Natural killer cell (primary cell): ENCODE results near the gene SYVN1. TPM values are rescaled to one million over a fixed set of nuclear protein-coding genes. Genes with fewer than 3 reads are reported as not detected.

Source experiments
- ATAC-seq, 3 donors: fragments of 150-1000 bp in 2 of 3; fragments of 200-7000 bp in 1 of 3; cut with Tn5 transposase; 1 replicate in 1 of 3; 2 replicates in 2 of 3; pipeline ENCODE4 v1.10.0; 2021; ENCODE audit warnings: mild to moderate bottlenecking in 2 of 3, moderate library complexity in 2 of 3
- DNase-seq, 2 donors: peaks; one replicate each; pipeline versions ENCODE4 v3.0.0 to v3.0.0-alpha.2; 2013 to 2021; ENCODE audit warnings: mixed read lengths in 1 of 2
- H3K27ac ChIP-seq: one replicate; pipeline ENCODE4 v1.5.1; 2013; ENCODE audit warnings: mild to moderate bottlenecking, low read length
- H3K27me3 ChIP-seq: one replicate; pipeline ENCODE4 v1.6.1; 2013; ENCODE audit warnings: low read length; ENCODE audit not compliant: control insufficient read depth, insufficient read depth
- H3K36me3 ChIP-seq: one replicate; pipeline ENCODE4 v1.6.1; 2013; ENCODE audit warnings: low read length; ENCODE audit not compliant: control insufficient read depth, insufficient read depth
- H3K4me1 ChIP-seq: one replicate; pipeline ENCODE4 v1.6.1; 2013; ENCODE audit warnings: low read length; ENCODE audit not compliant: control insufficient read depth, insufficient read depth
- H3K4me3 ChIP-seq: one replicate; pipeline ENCODE4 v1.5.1; 2013; ENCODE audit warnings: low read length
- H3K9me3 ChIP-seq: one replicate; pipeline ENCODE4 v1.6.1; 2013; ENCODE audit warnings: low read length; ENCODE audit not compliant: control insufficient read depth, insufficient read depth
- H3K27ac Mint-ChIP-seq, 2 donors: one replicate each; pipeline ENCODE4 v1.8.0; 2022; ENCODE audit warnings: mild to moderate bottlenecking in 2 of 2, mixed read lengths in 2 of 2, moderate library complexity in 1 of 2
- H3K27me3 Mint-ChIP-seq, 2 donors: one replicate each; pipeline ENCODE4 v1.8.0; 2022; ENCODE audit warnings: low read depth in 2 of 2, mixed read lengths in 2 of 2
- H3K36me3 Mint-ChIP-seq: one replicate; pipeline ENCODE4 v1.8.0; 2022; ENCODE audit warnings: mixed read lengths
- H3K4me1 Mint-ChIP-seq, 2 donors: one replicate each; pipeline ENCODE4 v1.8.0; 2022; ENCODE audit warnings: mixed read lengths in 2 of 2
- H3K4me3 Mint-ChIP-seq: one replicate; pipeline ENCODE4 v1.8.0; 2022; ENCODE audit warnings: mild to moderate bottlenecking, moderate library complexity, mixed read lengths
- H3K9me3 Mint-ChIP-seq, 2 donors: one replicate each; pipeline ENCODE4 v1.8.0; 2022; ENCODE audit warnings: mixed read lengths in 2 of 2
- WGBS: methylation state at CpG from one replicate; pipeline ENCODE4 v1.1.7; 2013; ENCODE audit warnings: missing lambda C conversion rate; ENCODE audit not compliant: insufficient coverage; 5-methylcytosine and 5-hydroxymethylcytosine counted together
- intact Hi-C: fragments of 100-400 bp; cut with micrococcal nuclease; formaldehyde crosslinking; loops from one replicate; pipeline ENCODE4 v1.14.2; 2022
- total RNA-seq, 4 donors: library from RNA; stranded (reverse); fragments of 120-200 nt in 1 of 4; gene quantifications; one replicate each; pipeline versions ENCODE4 v1.2.3 to v1.2.4, GENCODE V29; 2013 to 2022
- TF ChIP-seq, protein P1 (sequence below): fragments of 200-600 bp; IDR thresholded peaks from one replicate; pipeline ENCODE4 v1.8.0; 2022; ENCODE audit warnings: antibody characterized with exemption

The SYVN1 gene
- total RNA-seq, 3 donors from 2014 or later (not counting 1 experiment from before 2014, with no cell fraction given), result 72.9 to 109 (median 90.2) TPM

DNA sequence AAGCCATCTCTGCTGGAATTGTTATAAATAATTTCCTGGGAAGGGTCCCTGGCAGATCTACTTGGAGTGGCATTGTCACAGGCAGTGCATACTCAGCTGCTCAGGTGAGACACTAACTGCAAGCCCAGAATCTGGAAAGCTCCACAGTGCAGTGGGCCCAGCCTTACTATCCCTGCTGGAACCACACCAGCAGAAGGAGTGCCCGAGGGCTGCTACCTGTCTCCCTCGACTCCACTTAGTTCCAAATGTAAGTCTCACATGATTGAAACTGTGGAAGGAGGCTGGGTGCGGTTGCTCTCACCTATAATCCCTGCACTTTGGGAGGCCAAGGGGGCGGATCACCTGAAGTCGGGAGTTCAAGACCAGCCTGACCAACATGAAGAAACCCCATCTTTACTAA is 14.3 kb upstream of the SYVN1 start:
- Histone ChIP-seq H3K9me3 (no peaks in the 10 kb centered on the region), H3K36me3 (no peaks in the 10 kb centered on the region), H3K4me1 (no peaks in the 10 kb centered on the region), H3K4me3 (no peak overlapping the region), H3K27me3 (no peaks in the 10 kb centered on the region), H3K27ac (no peak overlapping the region)
- TF ChIP-seq, protein P1, sequence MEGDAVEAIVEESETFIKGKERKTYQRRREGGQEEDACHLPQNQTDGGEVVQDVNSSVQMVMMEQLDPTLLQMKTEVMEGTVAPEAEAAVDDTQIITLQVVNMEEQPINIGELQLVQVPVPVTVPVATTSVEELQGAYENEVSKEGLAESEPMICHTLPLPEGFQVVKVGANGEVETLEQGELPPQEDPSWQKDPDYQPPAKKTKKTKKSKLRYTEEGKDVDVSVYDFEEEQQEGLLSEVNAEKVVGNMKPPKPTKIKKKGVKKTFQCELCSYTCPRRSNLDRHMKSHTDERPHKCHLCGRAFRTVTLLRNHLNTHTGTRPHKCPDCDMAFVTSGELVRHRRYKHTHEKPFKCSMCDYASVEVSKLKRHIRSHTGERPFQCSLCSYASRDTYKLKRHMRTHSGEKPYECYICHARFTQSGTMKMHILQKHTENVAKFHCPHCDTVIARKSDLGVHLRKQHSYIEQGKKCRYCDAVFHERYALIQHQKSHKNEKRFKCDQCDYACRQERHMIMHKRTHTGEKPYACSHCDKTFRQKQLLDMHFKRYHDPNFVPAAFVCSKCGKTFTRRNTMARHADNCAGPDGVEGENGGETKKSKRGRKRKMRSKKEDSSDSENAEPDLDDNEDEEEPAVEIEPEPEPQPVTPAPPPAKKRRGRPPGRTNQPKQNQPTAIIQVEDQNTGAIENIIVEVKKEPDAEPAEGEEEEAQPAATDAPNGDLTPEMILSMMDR, result no peak
- 86% methylated on average over 5 of the region's 5 CpGs for WGBS
- intact Hi-C loops, result no loop called here
- no peaks in the 10 kb centered on the region for H3K4me1 Mint-ChIP-seq
- H3K27me3 Mint-ChIP-seq, result peaks cover 2 to 14% of the 10 kb centered on the region in 2 donors
- no peak overlapping the region for H3K4me3 Mint-ChIP-seq
- H3K27ac Mint-ChIP-seq, result no peak overlapping the region
- ATAC-seq, result no peak
- no peaks in the 10 kb centered on the region for H3K9me3 Mint-ChIP-seq
- no peak for DNase-seq
- H3K36me3 Mint-ChIP-seq, result no peaks in the 10 kb centered on the region

DNA sequence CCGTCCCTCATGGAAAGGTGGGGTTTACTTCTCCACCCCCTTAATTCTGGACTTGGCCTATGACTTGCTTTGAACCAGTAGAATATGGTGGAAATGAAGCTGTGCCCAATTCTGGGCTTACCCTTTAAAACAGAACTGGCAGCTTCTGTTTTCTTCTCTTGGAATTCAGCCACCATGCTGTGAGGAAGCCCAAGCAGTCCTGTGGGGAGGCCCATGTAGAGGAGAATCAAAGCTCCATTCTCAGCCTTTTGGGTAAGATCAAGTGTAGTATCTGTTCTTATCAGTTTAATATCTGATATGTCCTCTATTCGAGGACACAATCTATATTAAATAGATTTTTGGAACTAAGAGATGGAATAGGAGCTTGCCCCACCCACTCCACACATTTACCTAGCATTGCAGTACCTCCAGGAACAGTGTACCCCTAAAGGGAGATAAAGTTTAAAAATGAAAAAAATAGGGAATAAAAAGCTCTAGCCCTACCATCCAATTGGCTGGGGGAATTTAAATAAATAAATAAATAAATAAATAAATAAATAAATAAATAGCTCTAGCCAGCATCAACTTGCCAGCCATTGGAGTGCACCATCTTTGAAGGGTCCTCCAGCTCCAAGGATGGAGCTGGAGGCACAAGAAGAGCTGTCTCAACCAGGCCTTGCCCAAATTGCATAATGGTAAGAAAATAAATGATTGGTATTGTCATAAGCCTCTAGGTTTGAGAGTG is 13.2 kb upstream of the SYVN1 start:
- no peak for DNase-seq
- TF ChIP-seq, protein P1, result no peak
- Histone ChIP-seq H3K9me3 (no peaks in the 10 kb centered on the region), H3K36me3 (no peaks in the 10 kb centered on the region), H3K27ac (no peak overlapping the region), H3K4me1 (no peaks in the 10 kb centered on the region), H3K4me3 (no peak overlapping the region), H3K27me3 (no peaks in the 10 kb centered on the region)
- Mint-ChIP-seq H3K27ac (no peak overlapping the region), H3K27me3 (peaks cover 6 to 14% of the 10 kb centered on the region in 2 donors), H3K4me1 (no peaks in the 10 kb centered on the region), H3K36me3 (no peaks in the 10 kb centered on the region), H3K4me3 (no peak overlapping the region), H3K9me3 (no peaks in the 10 kb centered on the region)
- intact Hi-C loops, result no loop called here
- no CpG with 5 or more reads among the region's 2 CpGs for WGBS
- ATAC-seq, result no peak

DNA sequence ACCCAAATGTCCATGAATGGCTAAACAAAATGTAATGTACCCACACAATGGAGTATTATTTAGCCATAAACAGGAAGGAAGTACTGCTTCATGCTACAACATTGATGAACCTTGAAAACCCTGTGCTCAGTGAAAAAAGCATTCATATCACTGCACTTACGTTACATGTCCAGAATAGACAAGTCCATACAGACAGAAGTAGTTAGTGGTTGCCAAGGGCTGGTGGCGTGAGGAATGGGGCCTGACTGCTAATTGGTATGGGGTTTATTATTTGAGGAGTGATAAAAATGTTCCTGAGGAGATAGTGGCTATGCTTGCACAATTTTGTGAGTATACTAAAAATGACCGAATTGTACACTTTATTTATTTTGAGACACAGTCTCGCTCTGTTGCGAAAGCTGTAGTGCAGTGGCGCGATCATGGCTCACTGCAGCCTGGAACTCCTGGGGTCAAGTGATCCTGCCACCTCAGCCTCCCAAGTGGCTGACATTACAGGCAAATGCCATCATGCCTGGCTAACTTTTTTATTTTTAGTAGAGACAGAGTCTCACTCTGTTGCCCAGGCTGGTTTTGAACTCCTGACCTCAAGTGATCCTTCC is 7.7 kb upstream of the SYVN1 start:
- intact Hi-C loops, result no loop called here
- Mint-ChIP-seq H3K27ac (no peak overlapping the region), H3K4me1 (no peaks in the 10 kb centered on the region), H3K4me3 (no peak overlapping the region), H3K27me3 (peaks cover 6 to 21% of the 10 kb centered on the region in 2 donors), H3K36me3 (no peaks in the 10 kb centered on the region), H3K9me3 (no peaks in the 10 kb centered on the region)
- H3K27me3 ChIP-seq, result no peaks in the 10 kb centered on the region
- DNase-seq, result no peak
- H3K4me3 ChIP-seq, result no peak overlapping the region
- TF ChIP-seq, protein P1, result no peak
- WGBS, result 85% methylated on average over 7 of the region's 7 CpGs
- H3K36me3 ChIP-seq, result no peaks in the 10 kb centered on the region
- no peaks in the 10 kb centered on the region for H3K4me1 ChIP-seq
- ATAC-seq, result no peak
- H3K27ac ChIP-seq, result no peak overlapping the region
- H3K9me3 ChIP-seq, result no peaks in the 10 kb centered on the region
